HFFc6 (cell line): Measurements from ENCODE around the gene FBXL13. TPM values are rescaled to one million over a fixed set of nuclear protein-coding genes. Genes with fewer than 3 reads are reported as not detected.

Experiments used
- DNase-seq: peaks from one replicate; pipeline ENCODE4 v3.0.0-alpha.2; 2018
- H3K27ac Mint-ChIP-seq: 2 replicates; pipeline ENCODE4 v1.8.0; 2020; ENCODE audit warnings: mild to moderate bottlenecking, mixed read lengths
- H3K27me3 Mint-ChIP-seq: 2 replicates; pipeline ENCODE4 v1.8.0; 2021; ENCODE audit warnings: mild to moderate bottlenecking, moderate library complexity, mixed read lengths; ENCODE audit not compliant: insufficient read depth
- H3K36me3 Mint-ChIP-seq: 2 replicates; pipeline ENCODE4 v1.8.0; 2021; ENCODE audit warnings: low read depth, mixed read lengths
- H3K4me1 Mint-ChIP-seq: 2 replicates; pipeline ENCODE4 v1.8.0; 2020; ENCODE audit warnings: low read depth, mixed read lengths
- H3K4me3 Mint-ChIP-seq: 2 replicates; pipeline ENCODE4 v1.8.0; 2020; ENCODE audit warnings: mild to moderate bottlenecking, moderate library complexity, mixed read lengths
- H3K9me3 Mint-ChIP-seq: 2 replicates; pipeline ENCODE4 v1.8.0; 2020; ENCODE audit warnings: mild to moderate bottlenecking, mixed read lengths
- CTCF ChIP-seq: fragments of 200-600 bp; sonication (generic); IDR thresholded peaks from 2 replicates; pipeline ENCODE4 v1.5.0; 2021; ENCODE audit warnings: antibody characterized with exemption, mild to moderate bottlenecking
- total RNA-seq, 6 experiments: library from RNA; stranded (reverse); fragmentation: NEBNext Ultra II Directional; extraction: Animal tissue kit (Norgen Biotek cat#: 25700); gene quantifications; 2 replicates in 1 of 6; 3 replicates in 5 of 6; pipeline ENCODE4 v1.2.3, GENCODE V29; 2021

FBXL13 gene
- total RNA-seq, 6 experiments from 2014 or later, result 0.43 to 0.74 (median 0.56) TPM

DNA sequence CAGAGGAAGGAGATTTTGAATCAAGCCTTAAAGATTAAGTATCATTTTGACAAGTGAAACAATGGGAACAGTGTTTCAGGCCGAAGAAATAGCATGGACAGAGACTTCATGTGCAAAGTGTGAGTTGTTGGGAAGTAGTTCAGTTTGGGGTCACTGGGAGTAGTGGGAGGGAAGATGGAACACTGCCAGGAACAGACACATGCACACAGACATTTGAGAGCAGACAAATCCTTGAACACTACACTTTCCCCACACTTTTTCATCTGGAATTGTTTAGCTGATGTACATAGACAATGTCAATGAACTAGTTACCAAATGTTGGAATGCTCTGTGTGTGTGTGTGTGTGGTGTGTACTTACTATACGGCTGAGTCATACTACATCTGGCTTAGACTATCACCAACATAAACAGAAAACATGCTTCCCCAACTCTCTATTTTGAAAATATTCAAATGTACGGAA lies 214.2 kb downstream of the FBXL13 start:
- Mint-ChIP-seq H3K27ac (peak overlapping the region; percentile 13), H3K4me1 (peaks cover 54% of the 10 kb centered on the region), H3K9me3 (no peaks in the 10 kb centered on the region), H3K36me3 (peaks cover 9% of the 10 kb centered on the region; the same call in 1 of the 2 replicates), H3K27me3 (no peaks in the 10 kb centered on the region; the same call in 1 of the 2 replicates), H3K4me3 (no peak overlapping the region)
- peak; percentile 80 for DNase-seq
- no peak for TF ChIP-seq CTCF

DNA sequence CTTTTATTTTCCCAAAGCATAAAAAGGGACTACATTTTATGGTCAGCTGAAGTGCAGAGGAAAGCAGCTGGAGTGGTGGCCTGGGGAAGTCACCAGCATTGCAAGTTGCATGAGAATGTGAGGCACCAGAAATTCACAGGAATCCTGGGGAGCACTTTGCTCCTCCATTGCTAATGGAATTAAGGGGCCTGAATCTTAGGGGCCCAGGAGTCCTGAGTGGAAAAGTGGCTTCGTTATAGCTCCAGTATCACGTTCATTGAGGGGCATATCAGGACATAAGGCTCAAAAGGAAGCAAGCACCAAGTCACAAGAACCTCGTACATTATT lies 214.8 kb downstream of the FBXL13 start:
- TF ChIP-seq CTCF, result no peak
- Mint-ChIP-seq H3K36me3 (peaks cover 9% of the 10 kb centered on the region; the same call in 1 of the 2 replicates), H3K9me3 (no peaks in the 10 kb centered on the region), H3K27ac (no peak overlapping the region; the same call in 1 of the 2 replicates), H3K4me1 (peaks cover 48% of the 10 kb centered on the region), H3K27me3 (no peaks in the 10 kb centered on the region; the same call in 1 of the 2 replicates), H3K4me3 (no peak overlapping the region)
- DNase-seq, result no peak

DNA sequence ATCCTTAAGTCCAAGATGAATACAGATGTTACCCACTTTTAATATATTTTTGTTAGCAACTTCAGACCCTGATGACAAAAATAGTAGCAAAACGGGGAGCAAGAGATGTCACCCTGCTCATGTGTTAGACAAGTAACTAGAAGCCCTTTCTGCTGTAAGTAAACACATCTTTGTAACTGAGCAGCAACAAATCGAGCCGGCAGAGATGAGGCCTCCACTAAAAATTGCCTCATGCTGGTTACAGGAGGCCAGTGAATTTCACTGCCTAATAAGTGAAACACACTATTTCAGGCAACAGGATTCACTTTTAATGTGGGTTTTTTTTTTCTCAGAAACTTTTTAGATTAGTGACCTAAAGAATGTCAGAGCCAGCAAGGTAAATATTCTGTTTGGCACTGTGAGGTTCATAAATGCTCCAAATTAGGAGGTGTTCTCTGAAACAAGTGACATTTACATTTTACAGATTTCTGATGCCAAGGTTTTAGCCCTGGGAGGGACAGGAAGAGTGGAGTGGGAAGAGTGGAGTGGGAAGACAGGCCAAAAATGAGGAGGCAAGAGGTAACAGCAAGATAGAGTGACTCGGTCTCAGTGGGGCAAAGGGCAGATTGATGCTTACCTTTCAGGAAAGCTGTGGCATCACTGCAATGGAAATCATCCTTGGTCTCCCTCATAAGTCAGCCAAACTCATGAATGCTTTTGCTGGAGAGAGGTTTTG lies 215.4 kb downstream of the FBXL13 start:
- H3K4me1 Mint-ChIP-seq, result peaks cover 44% of the 10 kb centered on the region
- H3K27me3 Mint-ChIP-seq, result no peaks in the 10 kb centered on the region; the same call in 1 of the 2 replicates
- H3K9me3 Mint-ChIP-seq, result no peaks in the 10 kb centered on the region
- no peak for DNase-seq
- no peak overlapping the region for H3K4me3 Mint-ChIP-seq
- peaks cover 9% of the 10 kb centered on the region; the same call in 1 of the 2 replicates for H3K36me3 Mint-ChIP-seq
- H3K27ac Mint-ChIP-seq, result peak overlapping the region; percentile 13; the same call in 1 of the 2 replicates
- TF ChIP-seq CTCF, result no peak

DNA sequence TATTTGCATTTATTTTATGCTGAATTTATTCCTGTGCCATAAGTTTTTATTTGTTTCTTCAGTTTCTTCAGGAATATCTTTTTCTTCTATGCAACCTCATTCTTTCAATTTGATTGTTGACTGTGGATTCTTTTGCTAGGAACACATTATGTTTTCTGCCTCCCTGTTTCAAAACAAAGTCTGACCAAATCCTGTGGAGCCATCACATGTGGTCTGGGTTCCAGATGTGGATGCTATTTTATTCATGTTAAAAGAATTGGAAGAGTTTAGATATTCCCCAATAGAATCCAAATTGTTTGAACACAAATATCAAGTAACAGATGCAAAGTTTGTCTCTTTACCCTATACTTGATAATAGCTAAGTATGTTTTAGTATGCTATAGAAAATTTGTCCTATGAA lies 218.6 kb downstream of the FBXL13 start:
- H3K27me3 Mint-ChIP-seq, result no peaks in the 10 kb centered on the region; the same call in 1 of the 2 replicates
- H3K27ac Mint-ChIP-seq, result no peak overlapping the region
- H3K9me3 Mint-ChIP-seq, result no peaks in the 10 kb centered on the region
- no peak for DNase-seq
- H3K4me1 Mint-ChIP-seq, result peaks cover 38% of the 10 kb centered on the region
- H3K4me3 Mint-ChIP-seq, result no peak overlapping the region
- peaks cover 19% of the 10 kb centered on the region for H3K36me3 Mint-ChIP-seq
- TF ChIP-seq CTCF, result no peak

DNA sequence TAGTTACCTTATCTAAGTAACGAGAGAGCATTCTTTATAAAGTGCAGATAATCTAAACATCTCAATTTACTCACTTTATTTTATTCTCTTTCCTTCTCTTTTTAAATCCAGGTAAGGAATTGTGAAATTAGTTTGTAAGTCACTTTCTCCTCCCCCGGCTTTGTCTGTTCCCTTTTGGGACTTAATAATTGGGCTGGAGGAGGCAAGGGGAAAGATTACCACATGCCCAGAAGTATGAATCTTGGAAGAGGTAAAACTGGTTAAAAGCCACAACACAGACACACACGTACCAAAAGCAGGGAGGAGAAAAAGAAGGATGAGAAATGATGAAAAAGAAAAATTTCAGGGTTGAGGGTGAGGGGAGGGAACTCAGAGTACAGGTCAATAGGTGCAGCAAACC lies 225.1 kb downstream of the FBXL13 start:
- Mint-ChIP-seq H3K4me1 (peaks cover 30% of the 10 kb centered on the region), H3K27me3 (peaks cover 1% of the 10 kb centered on the region), H3K36me3 (peaks cover 10% of the 10 kb centered on the region), H3K9me3 (no peaks in the 10 kb centered on the region), H3K4me3 (no peak overlapping the region), H3K27ac (no peak overlapping the region)
- DNase-seq, result no peak
- TF ChIP-seq CTCF, result no peak
